Neural cell (in vitro differentiated cells): ENCODE measurements around the gene FRMD4A.

Experiments used
- CTCF ChIP-seq: fragments of 450-650 bp; IDR thresholded peaks from 2 replicates; pipeline ENCODE4 v1.5.1; 2014; ENCODE audit warnings: antibody characterized with exemption, mild to moderate bottlenecking, moderate library complexity; ENCODE audit not compliant: poor library complexity, severe bottlenecking
- EP300 ChIP-seq: fragments of 450-650 bp; conservative IDR thresholded peaks from 2 replicates; pipeline ENCODE4 v1.6.1; 2014; ENCODE audit warnings: antibody characterized with exemption, mild to moderate bottlenecking, moderate library complexity; ENCODE audit not compliant: poor library complexity, severe bottlenecking
- EZH2 ChIP-seq: fragments of 200-600, 300-800 bp; shearing (Covaris generic), sonication (generic); IDR thresholded peaks from 2 replicates; pipeline ENCODE4 v1.6.1; 2014; ENCODE audit warnings: antibody characterized with exemption, low read length, borderline replicate concordance, mild to moderate bottlenecking; ENCODE audit not compliant: insufficient read depth, poor library complexity, severe bottlenecking
- MXI1 ChIP-seq: fragments of 450-650 bp; conservative IDR thresholded peaks from 2 replicates; pipeline ENCODE4 v1.6.1; 2014; ENCODE audit warnings: antibody characterized with exemption, mild to moderate bottlenecking; ENCODE audit not compliant: poor library complexity, severe bottlenecking
- POLR2AphosphoS5 ChIP-seq: IDR thresholded peaks from 2 replicates; pipeline ENCODE4 v1.6.1; 2012
- RAD21 ChIP-seq: fragments of 450-650 bp; conservative IDR thresholded peaks from 2 replicates; pipeline ENCODE4 v1.6.1; 2014; ENCODE audit warnings: antibody characterized with exemption, mild to moderate bottlenecking, moderate library complexity
- REST ChIP-seq: IDR thresholded peaks from 2 replicates; pipeline ENCODE4 v1.6.1; 2012; ENCODE audit warnings: borderline replicate concordance
- SMC3 ChIP-seq: fragments of 450-650 bp; conservative IDR thresholded peaks from 2 replicates; pipeline ENCODE4 v1.6.1; 2014; ENCODE audit warnings: antibody characterized with exemption, mild to moderate bottlenecking, moderate library complexity; ENCODE audit not compliant: poor library complexity
- TAF1 ChIP-seq: IDR thresholded peaks from 2 replicates; pipeline ENCODE4 v1.6.1; 2012; ENCODE audit warnings: low read depth

GRCh38 chr10:14379556-14380280 lies 49.0 kb upstream of the FRMD4A start:
- TF ChIP-seq MXI1: no peak
- TF ChIP-seq CTCF: no peak
- TF ChIP-seq EP300: no peak
- no peak for TF ChIP-seq POLR2AphosphoS5
- no peak for TF ChIP-seq REST
- TF ChIP-seq EZH2: no peak
- TF ChIP-seq RAD21: no peak
- TF ChIP-seq TAF1: no peak
- no peak for TF ChIP-seq SMC3
